Measurements from ENCODE around the gene C22orf31.
A peak's percentile ranks its signal among the peaks of the same experiment; 100 is the strongest.

The C22orf31 gene

DNA sequence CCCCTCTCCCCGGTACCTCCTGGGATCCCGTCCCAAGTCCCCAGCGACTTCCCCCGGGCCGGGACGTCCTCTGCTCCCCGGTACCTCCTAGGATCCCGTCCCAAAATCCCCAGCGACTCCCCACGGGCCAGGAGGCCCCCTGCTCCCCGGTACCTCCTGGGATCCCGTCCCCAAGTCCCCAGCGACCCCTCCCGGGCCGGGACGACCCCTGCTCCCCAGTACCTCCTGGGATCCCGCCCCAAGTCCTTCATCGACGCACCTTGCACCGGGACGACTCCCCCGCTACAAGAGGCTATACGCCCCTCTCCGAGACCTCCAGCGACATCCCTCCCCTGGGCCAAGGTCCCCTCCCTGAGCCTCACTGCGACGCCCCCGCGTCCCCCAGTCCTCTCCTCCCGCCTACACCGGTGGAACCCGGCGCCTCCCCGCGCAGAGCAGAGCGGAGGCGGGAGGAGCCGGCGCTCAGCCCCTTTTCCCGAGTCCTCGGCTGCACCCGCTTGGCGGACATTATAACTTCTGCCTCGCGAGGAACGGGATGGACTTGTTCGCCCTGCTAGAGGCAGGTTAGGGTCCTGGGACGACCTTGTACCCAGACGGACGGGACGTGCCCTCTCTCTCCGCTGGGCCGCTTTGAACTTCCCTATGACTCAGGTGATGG lies 12.1 kb upstream of the C22orf31 start:
- TF ChIP-seq, protein P1, sequence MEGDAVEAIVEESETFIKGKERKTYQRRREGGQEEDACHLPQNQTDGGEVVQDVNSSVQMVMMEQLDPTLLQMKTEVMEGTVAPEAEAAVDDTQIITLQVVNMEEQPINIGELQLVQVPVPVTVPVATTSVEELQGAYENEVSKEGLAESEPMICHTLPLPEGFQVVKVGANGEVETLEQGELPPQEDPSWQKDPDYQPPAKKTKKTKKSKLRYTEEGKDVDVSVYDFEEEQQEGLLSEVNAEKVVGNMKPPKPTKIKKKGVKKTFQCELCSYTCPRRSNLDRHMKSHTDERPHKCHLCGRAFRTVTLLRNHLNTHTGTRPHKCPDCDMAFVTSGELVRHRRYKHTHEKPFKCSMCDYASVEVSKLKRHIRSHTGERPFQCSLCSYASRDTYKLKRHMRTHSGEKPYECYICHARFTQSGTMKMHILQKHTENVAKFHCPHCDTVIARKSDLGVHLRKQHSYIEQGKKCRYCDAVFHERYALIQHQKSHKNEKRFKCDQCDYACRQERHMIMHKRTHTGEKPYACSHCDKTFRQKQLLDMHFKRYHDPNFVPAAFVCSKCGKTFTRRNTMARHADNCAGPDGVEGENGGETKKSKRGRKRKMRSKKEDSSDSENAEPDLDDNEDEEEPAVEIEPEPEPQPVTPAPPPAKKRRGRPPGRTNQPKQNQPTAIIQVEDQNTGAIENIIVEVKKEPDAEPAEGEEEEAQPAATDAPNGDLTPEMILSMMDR (IDR thresholded peaks at IDR 0.05; ENCODE audit: low read depth, low read length) = no peak
- DNase-seq (ENCODE audit: extremely low read depth, low read depth) = no peak

DNA sequence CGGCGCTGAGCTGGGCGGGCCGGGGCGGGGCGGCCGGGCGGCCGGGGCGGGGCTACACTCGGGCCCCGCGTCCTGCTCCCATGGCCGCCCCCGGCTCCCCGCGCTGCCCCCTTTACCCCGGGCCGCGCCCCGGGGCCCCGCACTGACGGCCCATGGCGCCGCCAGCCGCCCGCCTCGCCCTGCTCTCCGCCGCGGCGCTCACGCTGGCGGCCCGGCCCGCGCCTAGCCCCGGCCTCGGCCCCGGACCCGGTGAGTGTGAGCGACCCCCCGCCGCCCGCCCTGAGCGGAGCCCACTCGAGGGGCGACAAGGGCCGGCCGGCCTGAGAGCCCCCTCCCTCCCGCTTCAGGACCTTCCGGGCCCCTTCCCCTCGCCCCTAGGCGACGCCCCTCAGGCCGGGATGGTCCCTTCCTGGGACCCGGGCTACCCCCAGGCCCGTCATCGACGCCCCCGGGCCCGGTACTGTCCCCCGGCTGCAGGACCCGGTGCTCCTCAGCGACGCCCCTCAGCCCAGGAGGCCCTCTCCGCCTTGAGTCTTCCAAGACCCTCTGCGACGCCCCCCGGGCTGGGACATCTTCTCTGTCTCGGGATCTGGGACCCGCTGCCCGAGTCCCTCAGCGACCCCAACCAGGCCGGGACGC lies 11.5 kb upstream of the C22orf31 start, which contains the start of gene KREMEN1:
TSS of gene KREMEN1 (plus strand) at position 57 of the 639 bp plus-strand sequence. CDS start at position 153, 96 bp downstream.
- DNase-seq (ENCODE audit: extremely low read depth, low read depth) = no peak
- TF ChIP-seq, protein P1 (IDR thresholded peaks at IDR 0.05; ENCODE audit: low read depth, low read length) = no peak

GRCh38 chr22:29072193-29072978 lies 10.8 kb upstream of the C22orf31 start:
- TF ChIP-seq, protein P1 (IDR thresholded peaks at IDR 0.05; ENCODE audit: low read depth, low read length) = no peak
- peak; percentile 14 for DNase-seq (ENCODE audit: extremely low read depth, low read depth)

GRCh38 chr22:29071261-29072045 lies 9.8 kb upstream of the C22orf31 start:
- TF ChIP-seq, protein P1 (IDR thresholded peaks at IDR 0.05; ENCODE audit: low read depth, low read length) = no peak
- no peak for DNase-seq (ENCODE audit: extremely low read depth, low read depth)

DNA sequence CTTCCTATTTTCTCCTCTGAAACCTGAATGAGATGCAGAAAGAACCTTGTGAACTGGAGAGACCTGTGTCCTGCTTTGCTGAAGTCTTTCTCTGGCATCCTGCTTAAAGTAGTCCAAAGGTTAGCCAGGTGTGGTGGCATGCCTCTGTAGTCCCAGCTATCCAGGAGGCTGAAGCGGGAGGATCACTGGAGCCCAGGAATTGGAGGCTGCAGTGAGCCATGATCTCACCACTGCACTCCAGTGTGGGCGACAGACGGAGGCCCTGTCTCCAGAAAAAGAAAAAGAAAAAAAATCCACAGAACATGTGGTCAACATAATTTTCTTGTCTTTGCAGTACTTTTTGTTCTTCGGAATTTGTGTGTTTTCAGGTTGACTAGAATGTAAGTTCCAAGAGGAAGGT lies 8.9 kb upstream of the C22orf31 start:
- TF ChIP-seq, protein P1 (IDR thresholded peaks at IDR 0.05; ENCODE audit: low read depth, low read length) = no peak
- no peak for DNase-seq (ENCODE audit: extremely low read depth, low read depth)

DNA sequence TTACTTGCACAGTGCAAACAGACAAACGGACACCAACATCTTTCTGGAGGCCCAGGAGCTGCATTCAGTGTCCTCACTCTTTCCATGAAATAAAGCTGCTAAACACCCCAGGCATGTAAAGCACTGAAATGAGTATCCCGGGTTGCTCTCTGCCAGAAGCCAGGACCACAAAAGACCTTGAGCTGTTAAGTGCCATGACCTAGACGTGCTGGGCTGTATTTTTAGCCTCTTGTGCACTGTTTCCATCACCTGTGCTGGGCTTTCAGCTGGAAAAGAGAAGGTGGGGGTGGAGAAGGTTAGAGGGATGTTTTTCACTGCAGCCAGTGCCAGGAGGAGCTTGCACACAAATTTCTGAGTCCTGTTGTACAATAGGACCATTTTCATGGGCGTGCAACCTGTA lies 7.8 kb upstream of the C22orf31 start:
- TF ChIP-seq, protein P1 (IDR thresholded peaks at IDR 0.05; ENCODE audit: low read depth, low read length) = no peak

More for the DNA sequence above, 7.8 kb upstream of the C22orf31 start:
- no peak for DNase-seq (ENCODE audit: extremely low read depth, low read depth)

Data from AG09319 (cell line).